BJ (cell line): ENCODE results near the gene TNFAIP6. TPM values are rescaled to one million over a fixed set of nuclear protein-coding genes. Genes with fewer than 3 reads are reported as not detected.

Experiments
- CTCF ChIA-PET: fragments of 350-600 bp; formaldehyde crosslinking; extraction: SDS; loops from one replicate; lab custom pipeline; 2021; ENCODE audit warnings: antibody characterized with exemption, inconsistent platforms; lab: Yijun Ruan, JAX
- POLR2A ChIA-PET: fragments of 300-600 bp; sonication (Branson Sonifier 250); formaldehyde crosslinking; extraction: SDS; loops from one replicate; lab custom pipeline; 2021; ENCODE audit warnings: antibody characterized with exemption; lab: Charles Lee
- DNase-seq: peaks from one replicate; pipeline ENCODE4 v3.0.0-alpha.2; 2011; ENCODE audit warnings: low read depth
- H3K27me3 ChIP-seq: 2 replicates; pipeline ENCODE4 v1.6.0; 2011; ENCODE audit warnings: low read length; ENCODE audit not compliant: control insufficient read depth, insufficient read depth
- H3K36me3 ChIP-seq: 2 replicates; pipeline ENCODE4 v1.5.1; 2011; ENCODE audit warnings: low read length; ENCODE audit not compliant: control insufficient read depth, insufficient read depth
- H3K4me3 ChIP-seq: 2 replicates; pipeline ENCODE4 v1.5.1; 2011; ENCODE audit warnings: low read depth, mild to moderate bottlenecking, control low read depth, low read length
- CTCF ChIP-seq: IDR thresholded peaks from 2 replicates; pipeline ENCODE4 v1.5.1; 2011; ENCODE audit warnings: low read depth, mild to moderate bottlenecking, control low read depth, inconsistent platforms, low read length, moderate library complexity; ENCODE audit not compliant: insufficient read depth
- polyA plus RNA-seq: library from polyadenylated mRNA; depleted of rRNA; stranded (reverse); fragments of >200 nt; gene quantifications from 2 replicates; pipeline ENCODE4 v1.2.3, GENCODE V29; 2011

The TNFAIP6 gene
- polyA plus RNA-seq, 1 experiment, result 2.1 TPM

GRCh38 chr2:151394509-151394908 lies 37.1 kb downstream of the TNFAIP6 start:
- ChIA-PET POLR2A (no interaction called here), CTCF (no interaction called here)
- H3K4me3 ChIP-seq, result no peak overlapping the region
- TF ChIP-seq CTCF, result no peak
- no peaks in the 10 kb centered on the region for H3K36me3 ChIP-seq
- no peak for DNase-seq
- H3K27me3 ChIP-seq, result no peaks in the 10 kb centered on the region

- H3K27me3 ChIP-seq, result no peaks in the 10 kb centered on the region
- ChIA-PET POLR2A (no interaction called here), CTCF (interaction anchor here (0.7 kb wide), 1 partner anchor 41 kb away, joined by 3 read pairs; no protein-coding TSS in a partner anchor)
- no peak for TF ChIP-seq CTCF
- no peak for DNase-seq
- H3K4me3 ChIP-seq, result no peak overlapping the region
- H3K36me3 ChIP-seq, result no peaks in the 10 kb centered on the region
Observed at GRCh38 chr2:151395509-151396374, 38.4 kb downstream of the TNFAIP6 start.

GRCh38 chr2:151399981-151400380 lies 42.6 kb downstream of the TNFAIP6 start:
- CTCF ChIA-PET, result interaction anchor here (1.4 kb wide), 1 partner anchor 10 kb away, joined by 5 read pairs; the partner anchor contains the start of gene RIF1
- H3K27me3 ChIP-seq, result no peaks in the 10 kb centered on the region
- POLR2A ChIA-PET, result no interaction called here
- no peaks in the 10 kb centered on the region for H3K36me3 ChIP-seq
- no peak for DNase-seq
- no peak overlapping the region for H3K4me3 ChIP-seq
- no peak for TF ChIP-seq CTCF

GRCh38 chr2:151401149-151401548 lies 43.8 kb downstream of the TNFAIP6 start:
- no peaks in the 10 kb centered on the region for H3K27me3 ChIP-seq
- ChIA-PET POLR2A (no interaction called here), CTCF (interaction anchor here (1.4 kb wide), 1 partner anchor 9 kb away, joined by 5 read pairs; the partner anchor contains the start of gene RIF1)
- no peak overlapping the region for H3K4me3 ChIP-seq
- H3K36me3 ChIP-seq, result no peaks in the 10 kb centered on the region
- no peak for TF ChIP-seq CTCF
- no peak for DNase-seq

- CTCF ChIA-PET, result interaction anchor here (1.3 kb wide), 1 partner anchor 38 kb away, joined by 3 read pairs; no protein-coding TSS in a partner anchor
- POLR2A ChIA-PET, result no interaction called here
- TF ChIP-seq CTCF, result no peak
- Histone ChIP-seq H3K4me3 (no peak overlapping the region), H3K36me3 (no peaks in the 10 kb centered on the region), H3K27me3 (no peaks in the 10 kb centered on the region)
- no peak for DNase-seq
Observed at GRCh38 chr2:151403914-151404313, 46.5 kb downstream of the TNFAIP6 start.
